SKM-1 treated with dmso at 0.1 percent for 144 hours (cell line): ENCODE data around the gene BSDC1.

ENCODE experiments used
- DNase-seq: peaks from one replicate; lab custom pipeline; 2025; ENCODE audit not compliant: unreplicated experiment; lab: John Stamatoyannopoulos, UW

BSDC1 gene

DNA sequence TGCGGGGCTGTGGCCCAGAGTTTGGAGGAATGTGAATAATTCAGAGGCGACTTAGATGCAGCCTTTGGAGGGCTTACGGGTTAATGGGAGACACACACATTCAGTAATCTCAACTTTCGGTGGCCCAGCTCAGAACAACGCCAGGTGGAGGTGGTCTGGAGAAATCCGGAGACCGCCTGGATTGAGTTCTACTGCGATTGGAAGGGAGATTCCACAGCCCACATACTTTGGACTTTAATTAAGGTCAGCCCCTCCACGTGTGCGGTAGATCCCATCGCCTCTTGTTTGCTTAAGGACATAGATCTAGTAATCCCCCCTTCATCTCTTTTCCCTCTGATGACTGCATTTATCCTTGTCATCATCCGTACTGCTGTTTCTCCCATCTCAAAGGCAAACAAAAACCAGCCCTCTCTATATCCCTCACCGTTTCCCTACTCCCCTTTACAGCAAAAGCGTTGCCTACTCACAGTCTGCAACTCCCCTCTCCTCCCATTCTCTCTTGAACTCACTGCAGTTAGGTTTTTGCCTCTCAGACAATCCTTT is 720 bp upstream of the BSDC1 start:
- DNase-seq = no peak

DNA sequence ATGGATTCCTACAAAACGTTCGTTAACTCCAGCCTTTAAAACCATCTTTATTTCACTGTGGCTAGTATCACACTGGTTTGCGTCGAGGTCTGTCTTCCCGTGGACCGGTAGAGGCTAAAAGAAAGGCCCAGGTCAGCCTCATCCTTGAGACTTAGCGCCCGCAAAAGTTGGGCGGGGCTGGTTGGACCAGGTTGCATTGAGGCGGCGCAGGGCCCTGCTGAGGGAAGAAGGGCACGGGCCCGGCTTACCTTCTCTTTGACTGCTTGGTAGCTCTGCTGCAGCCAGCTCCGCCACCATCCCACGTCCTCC is 455 bp downstream of the BSDC1 start:
- peak; percentile 6 for DNase-seq

DNA sequence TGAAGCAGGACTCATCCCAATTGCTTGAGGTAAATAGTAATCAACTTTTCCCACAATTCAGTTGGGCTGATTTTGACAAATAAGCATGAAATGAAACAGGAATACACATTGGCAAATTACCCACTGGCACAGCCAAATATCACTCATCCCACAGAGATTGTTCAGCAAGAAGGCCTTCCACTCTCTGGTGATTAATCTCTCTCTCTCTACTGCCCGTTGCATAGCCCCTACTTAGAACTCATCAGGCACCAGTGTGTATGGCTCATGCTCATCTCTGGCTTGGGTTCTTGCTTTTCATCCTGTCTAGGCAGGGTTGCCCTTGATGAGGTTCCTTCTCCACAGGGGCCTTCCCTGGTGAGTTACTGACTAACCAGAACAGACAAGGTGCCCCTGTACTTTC is 1.1 kb downstream of the BSDC1 start:
- no peak for DNase-seq

DNA sequence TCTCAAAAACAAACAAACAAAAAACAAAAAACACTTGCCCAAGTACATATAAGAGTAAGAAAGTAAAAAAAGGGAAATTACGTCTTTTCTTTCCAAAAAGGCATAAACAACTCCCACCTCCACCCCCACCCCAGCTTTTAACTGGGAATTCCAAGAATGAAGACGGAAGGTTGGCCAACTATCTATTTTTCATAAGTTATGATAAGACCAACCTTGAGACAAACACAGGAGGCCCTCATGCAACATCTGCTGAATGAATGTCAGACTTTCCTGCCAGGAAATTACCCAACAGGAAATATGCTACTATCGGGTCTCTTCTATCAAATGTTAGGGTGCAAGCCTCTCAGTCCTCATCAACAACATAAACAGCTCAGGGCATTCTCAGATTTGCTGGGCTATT is 1.9 kb downstream of the BSDC1 start:
- DNase-seq = no peak

DNA sequence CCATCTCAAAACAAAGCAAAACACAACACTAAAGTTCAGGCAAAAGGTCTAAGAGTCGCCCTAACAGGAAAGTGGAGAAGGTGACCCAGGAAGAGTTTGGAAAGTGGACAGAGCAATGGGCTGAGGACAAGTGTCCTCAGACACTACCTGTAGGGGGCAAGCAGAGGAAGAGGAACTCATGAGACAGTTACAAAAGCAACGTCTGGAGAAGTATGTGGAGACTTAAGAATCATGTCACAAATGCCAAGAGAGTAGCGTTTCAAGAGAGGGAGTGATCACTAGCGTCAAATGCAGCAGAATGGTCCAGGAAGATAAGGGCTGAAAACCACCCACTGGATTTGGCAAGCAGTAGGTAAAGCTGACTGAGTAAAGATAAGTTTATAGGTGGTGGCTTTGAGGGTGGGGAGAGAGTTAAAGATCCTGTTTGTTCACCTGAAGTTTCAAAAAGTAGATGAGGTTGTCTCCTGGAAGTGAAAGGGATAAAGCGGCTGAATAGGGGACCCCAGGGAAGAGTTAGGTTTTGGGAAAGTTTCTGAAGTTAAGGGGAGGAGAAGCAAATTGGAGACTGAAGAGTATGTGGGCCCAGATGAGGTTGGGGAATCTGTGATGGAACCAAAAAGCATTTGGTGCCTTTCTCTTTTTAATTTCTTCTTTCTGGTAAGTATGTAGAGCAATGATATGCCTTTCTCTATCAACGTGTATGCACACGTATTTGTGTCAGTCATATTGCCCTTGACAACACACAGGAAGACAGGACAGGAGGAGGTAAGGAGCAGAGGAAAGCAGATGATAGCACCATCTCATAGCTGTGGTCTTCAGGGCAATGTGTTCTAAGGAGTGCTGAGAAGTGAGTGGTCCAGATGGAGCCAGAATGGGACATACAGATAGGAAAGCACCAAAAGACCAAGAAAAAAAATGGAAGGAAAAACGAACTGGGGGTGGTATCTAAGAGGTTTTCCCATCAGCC is 3.1 kb downstream of the BSDC1 start:
- DNase-seq = no peak

DNA sequence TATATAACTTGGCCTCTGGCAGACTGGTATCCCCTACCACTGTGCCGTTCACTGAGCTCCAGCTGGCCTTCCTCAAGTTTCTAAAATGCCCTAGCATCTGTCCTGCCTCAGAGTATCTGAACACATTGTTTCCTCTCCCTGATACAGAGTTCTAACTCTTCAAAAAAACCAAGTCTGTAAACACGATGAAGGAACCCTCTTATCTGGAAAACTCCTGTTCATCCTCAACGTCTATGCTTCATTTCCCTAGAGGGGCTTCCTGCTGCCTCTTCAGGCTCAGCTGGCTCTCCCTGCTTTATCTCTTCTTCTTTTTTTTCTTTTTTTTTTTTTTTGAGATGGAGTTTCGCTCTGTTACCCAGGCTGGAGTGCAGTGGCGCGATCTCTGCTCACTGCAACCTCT is 5.6 kb downstream of the BSDC1 start:
- DNase-seq = no peak

DNA sequence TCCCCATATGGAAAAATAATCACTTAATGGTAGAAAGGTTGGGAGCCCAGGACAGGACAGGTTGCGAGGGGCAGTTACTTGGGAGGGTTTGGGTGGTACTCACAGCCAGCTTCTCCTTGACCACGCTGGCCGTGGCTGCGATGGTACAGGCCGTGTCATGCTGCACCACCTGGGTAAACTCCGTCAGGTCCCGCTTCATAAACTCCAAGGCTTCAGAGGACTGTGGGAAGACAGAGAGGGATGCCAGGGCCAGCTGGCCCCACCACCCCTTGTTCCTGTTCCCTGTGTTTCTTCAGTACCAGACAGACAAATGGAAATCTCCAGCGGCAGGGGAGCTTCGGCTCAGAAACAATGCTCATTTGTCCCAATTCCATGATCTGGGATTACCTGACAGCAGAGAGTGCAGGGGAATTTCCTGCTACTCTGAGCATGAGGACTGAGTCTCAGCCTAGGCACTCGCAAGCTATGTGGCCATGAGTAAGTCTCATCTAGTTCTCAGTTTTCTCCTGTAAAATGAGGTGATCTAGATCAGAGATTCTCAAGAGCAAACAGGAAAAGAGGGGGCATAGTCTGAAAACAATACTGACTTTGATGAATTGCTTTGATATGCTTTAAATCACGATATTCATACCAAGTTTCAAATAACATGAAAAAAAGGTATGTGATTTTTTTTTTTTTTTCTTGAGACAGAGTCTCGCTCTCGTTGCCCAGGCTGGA is 7.4 kb downstream of the BSDC1 start:
- no peak for DNase-seq

DNA sequence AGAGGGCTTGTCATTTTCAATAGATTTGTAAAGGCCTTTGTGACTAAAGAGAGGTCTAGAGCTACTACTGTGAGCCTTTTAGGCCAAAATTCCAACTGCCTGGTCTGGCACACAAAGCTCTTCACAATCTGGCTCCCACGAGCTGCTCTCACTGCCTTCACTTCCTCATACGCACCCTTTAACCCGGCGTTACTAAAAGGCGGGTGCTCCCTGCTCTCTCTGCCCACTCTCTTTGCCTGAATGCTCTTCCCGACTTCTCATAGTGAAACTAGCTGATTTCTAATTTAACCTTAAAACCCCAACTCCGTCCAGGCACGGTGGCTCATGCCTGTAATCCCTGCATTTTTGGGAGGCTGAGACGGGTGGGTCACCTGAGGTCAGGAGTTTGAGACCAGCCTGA is 14.2 kb downstream of the BSDC1 start:
- DNase-seq = no peak

DNA sequence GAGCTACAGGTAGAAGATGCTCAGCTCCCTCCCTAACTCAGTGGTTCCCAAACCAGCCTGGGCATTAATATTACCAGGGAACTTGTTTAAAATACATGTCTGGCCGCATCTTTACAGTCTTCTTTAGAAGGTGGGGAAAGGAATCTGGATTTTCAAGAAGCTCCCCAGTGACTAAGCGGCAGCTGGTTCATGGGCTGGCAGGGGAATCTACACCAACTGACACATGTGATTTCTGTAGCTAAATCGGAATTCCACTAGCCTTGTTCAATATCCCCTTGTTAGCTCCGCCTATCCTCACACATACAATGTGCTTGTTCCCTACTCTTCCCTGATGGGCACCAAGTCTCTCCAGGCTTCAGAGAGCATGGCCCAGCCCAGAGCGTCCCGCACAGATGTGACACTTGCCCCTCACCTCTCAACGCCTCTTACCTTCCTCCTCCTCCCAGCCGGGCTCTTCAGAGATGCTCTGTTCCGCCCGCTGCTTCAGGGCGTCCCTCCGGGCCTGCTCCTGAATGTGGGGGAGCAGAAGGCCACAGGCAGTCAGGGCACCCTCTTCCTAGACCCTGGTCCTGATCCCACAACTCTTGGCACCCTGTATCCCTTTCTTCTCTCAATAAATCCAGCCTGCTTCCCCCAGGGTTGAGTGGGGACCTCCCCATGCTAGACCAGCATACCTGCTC is 16.6 kb downstream of the BSDC1 start:
- no peak for DNase-seq

DNA sequence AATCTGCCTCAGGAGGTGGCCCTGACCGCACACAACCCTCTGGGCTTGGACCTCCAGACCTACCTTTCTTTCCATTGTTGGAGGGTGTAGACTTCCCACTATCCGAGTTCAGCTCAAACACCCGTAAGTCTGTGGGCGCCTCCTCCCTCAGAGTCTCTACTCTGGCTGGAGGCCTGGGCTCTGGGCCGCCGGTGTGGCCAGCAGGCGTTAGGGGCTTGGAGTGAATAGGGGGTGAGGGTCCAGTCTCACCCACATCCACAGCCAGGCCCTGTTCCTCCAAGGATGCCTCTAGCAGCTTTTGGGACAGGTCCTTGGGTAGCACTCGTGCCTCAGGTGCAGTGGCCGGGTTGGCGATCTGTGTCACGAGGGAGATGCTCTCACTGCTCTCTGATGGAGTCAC is 18.0 kb downstream of the BSDC1 start:
- DNase-seq = no peak

DNA sequence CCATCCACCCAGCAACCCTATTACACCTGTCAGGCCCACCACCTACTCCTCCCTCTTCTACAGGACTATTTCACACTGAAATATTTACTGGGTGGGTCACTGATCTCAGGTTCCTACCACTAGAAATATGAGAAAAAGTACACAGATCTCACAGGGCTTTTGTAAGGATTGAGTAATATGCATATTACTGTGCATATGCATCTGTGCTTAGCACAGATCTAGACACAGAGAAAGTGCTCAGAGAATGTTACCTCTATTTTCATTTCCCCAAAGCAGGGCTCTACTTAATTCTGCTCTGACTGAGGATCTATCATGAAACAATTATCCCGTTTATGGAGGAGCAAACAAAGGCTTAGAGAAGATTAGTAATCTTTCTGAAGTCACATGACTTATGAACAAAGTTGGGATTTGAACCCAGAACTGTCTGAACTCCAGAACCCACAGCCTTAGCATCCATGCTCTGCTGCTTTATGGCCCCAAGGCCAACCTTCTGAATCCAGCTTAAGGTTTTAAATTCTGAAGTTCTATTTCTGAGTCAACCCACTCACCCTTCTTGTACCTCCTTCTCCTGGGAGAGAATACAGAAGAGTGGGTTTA is 20.1 kb downstream of the BSDC1 start:
- DNase-seq = no peak

DNA sequence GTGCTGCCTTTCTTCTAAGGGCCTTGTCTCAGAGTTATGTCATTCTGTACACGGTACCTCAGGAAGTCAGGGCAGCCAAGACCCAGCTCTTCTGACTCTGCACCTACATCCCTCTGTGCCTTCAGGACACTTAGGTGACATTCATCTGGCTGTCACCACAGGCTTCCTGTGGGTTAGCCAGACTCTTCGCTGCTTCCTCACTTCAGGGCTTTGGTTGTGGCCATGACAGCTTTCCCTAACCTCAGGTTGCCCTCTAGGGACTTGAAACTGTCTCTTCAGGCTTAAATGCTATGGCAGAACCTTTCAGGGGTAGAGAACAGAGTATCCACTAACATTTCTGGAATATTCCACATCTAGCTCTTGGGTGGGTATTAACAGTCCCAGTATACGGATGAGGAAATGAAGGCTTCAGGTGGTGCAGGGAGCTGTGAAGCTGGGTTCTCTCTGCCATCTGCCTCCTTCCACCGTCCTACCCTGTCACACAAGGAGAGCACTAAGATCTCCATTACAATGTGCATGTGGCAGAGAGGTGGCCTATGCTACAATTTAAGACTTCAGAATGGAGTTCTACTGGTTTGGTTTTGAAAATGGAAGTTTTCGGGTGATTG is 22.0 kb downstream of the BSDC1 start:
- peak; percentile 80 for DNase-seq

DNA sequence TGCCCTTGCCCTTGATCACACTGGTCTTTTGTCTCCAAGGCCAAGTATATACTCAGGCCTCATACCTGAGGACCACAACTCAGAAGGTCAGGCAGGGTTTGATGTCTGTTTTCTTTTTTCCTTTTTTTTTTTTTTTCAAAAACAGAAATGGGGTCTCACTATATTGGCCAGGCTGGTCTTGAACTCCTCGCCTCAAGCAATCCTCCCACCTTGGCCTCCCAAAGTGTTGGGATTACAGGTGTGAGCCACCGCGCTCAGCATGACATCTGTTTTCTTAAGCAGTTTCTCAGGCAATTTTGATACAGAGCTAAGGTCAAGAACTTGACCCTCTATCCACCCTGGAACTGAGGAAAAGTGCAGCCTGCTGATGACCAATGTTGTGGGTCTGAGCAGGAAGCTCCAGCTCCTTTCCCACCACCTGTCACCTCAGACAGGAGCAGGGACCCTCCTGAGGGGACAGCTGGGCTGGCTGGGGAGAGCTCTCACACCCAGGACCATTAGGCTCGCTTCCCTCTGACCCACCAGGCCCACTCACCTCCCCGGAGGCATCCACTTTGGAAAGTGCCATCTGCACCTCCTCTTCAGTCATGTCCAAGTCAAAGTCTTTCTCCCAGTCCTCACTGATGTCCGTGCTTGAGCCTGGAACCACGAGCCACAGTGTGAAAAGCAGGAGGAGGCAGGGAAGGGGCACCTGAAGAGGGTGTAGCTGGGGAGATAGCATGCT is 26.2 kb downstream of the BSDC1 start:
- no peak for DNase-seq

DNA sequence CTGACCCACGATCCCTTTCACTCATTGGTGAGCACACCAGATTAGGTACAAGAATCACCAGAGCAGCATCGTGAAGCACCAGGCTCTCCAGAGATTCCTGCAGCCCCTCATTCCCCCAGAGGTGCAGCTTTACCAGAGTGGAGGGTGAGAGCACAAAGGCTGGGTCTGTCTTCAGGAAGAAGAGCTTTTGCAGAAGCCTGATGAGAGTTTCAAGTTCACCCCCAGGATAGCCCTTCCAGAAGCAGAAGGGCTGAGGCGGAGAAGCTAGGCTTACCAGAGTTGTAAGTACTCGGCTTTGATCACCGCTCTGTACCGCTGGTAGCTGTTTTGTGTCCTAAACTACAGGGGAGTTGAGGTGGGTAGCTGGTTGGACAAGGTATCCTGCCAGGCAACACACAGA is 28.8 kb downstream of the BSDC1 start:
- no peak for DNase-seq

DNA sequence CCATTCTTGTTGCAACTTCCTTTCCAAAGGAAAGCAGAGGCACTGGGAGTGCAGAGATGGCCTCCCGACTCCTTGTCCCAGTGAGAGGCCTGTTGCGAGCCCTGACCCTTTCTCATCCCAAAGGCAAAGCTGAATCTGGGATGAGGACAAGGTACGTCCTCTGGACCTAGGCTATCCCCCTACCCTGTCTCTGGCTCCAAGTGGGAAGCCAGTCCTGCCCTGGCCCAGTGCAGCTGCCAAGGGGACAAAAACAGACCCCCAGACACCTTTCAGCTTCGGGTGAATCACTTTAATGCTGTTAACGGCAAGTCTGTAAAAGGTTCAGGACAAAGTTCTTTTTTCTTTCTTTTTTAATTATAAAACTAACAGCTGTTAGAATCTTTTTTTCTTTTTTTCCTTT is 29.4 kb downstream of the BSDC1 start:
- no peak for DNase-seq

DNA sequence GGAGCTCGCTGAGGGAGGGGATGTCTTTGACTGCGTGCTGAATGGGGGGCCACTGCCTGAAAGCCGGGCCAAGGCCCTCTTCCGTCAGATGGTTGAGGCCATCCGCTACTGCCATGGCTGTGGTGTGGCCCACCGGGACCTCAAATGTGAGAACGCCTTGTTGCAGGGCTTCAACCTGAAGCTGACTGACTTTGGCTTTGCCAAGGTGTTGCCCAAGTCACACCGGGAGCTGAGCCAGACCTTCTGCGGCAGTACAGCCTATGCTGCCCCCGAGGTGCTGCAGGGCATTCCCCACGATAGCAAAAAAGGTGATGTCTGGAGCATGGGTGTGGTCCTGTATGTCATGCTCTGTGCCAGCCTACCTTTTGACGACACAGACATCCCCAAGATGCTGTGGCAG is 30.5 kb downstream of the BSDC1 start:
- no peak for DNase-seq

DNA sequence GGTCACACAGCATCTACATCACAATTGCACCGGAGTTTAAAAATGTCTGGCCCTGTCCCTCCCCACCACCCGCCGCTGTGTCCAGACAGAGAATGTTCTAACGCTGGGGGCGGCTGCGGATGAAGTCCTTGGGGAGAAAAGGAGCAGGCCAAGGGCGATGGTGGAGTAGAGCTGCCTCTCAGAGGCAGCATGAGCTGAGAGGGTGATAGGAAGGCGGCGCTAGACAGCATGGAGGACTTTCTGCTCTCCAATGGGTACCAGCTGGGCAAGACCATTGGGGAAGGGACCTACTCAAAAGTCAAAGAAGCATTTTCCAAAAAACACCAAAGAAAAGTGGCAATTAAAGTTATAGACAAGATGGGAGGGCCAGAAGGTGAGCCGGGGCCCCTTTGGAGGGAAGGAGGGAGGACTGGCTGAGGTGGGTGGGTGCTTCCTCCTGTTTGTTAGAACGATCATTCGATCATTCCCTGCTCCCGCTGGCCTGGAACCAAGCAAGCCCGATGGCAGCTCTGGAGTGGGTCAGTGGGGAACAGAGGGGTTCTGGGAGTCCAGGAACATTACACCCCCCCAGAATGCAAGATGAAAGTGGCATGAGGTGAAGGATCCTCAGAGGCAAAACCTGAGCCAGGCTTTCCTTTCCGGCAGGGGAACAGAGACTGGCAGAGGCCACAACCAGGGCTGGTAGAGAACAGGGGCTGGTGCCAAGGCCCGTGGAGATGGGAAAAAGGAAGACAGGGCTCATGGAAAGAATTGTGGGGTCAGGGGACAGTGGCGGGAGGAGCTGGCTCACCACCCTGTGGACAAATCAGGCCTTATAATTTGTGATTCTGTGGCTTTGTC is 31.5 kb downstream of the BSDC1 start, which contains the start of the genes FAM229A and TSSK3:
Gene FAM229A, minus strand, starts transcription at position 12 of the 840 bp plus-strand sequence. CDS start 394 bp downstream, outside the sequence.
Gene TSSK3, plus strand, starts transcription at position 66 of the 840 bp plus-strand sequence. Its CDS starts 163 bp downstream, at position 229.
- no peak for DNase-seq

DNA sequence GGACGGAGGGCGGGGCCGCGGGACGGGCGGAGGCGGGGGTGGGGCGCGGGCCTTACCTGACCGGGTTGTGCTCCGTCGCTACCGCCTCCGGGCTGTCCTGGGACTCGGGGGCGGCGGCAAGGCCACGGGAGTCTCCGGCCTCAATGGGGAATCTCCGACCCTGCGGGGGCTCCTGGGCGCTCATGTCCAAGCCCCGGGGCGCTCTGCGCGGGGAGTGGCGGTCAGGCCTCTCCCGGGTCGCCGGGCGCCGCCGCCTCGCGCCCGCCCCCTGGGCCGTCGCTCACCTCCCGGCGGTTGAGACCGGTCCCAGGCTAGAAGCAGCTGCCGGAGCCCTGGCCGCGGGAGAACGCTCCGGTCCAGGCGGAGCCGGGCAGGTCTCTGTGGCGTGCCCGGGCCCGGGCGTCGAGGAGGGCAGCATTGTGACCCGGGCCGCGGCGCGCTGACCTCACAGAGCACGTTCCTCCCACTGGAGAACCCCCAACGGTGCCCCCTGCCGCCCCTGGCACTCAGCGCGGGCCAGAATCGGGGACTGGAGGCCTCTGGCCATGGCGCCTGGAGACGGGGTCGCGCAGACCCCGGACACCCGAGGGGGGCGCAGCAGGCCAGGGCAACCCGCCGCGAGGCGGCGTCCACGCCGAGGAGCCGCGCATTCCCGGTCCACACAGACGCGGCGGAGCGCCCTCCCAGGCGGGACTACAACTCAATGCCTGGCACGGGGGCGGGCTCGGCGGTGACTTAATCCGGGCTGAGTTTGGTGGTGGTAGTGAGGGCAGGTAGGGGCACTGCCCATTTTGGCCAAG is 32.4 kb downstream of the BSDC1 start:
- no peak for DNase-seq
